Kidney epithelial cell (primary cell): ENCODE measurements around the gene RCCD1. TPM values are rescaled to one million over a fixed set of nuclear protein-coding genes. Genes with fewer than 3 reads are reported as not detected.

Experiments
- DNase-seq: peaks from one replicate; pipeline ENCODE4 v3.0.0-alpha.2; 2010; ENCODE audit warnings: low read depth
- H3K27me3 ChIP-seq: 2 replicates; pipeline ENCODE4 v1.6.0; 2011; ENCODE audit warnings: low read length; ENCODE audit not compliant: control insufficient read depth, insufficient read depth
- H3K36me3 ChIP-seq: 2 replicates; pipeline ENCODE4 v1.5.1; 2011; ENCODE audit warnings: low read length; ENCODE audit not compliant: control insufficient read depth, insufficient read depth
- H3K4me3 ChIP-seq: 2 replicates; pipeline ENCODE4 v1.5.1; 2011; ENCODE audit warnings: low read depth, mild to moderate bottlenecking, control low read depth, low read length
- CTCF ChIP-seq: IDR thresholded peaks from 2 replicates; pipeline ENCODE4 v1.5.1; 2011; ENCODE audit warnings: mild to moderate bottlenecking, moderate library complexity, low read length, control low read depth, inconsistent platforms; ENCODE audit not compliant: insufficient read depth, poor library complexity, severe bottlenecking
- total RNA-seq: library from RNA; depleted of rRNA; stranded (reverse); fragments of >200 nt; gene quantifications from 2 replicates; pipeline ENCODE4 v1.2.3, GENCODE V29; 2015

RCCD1 gene
- total RNA-seq, result 8.9 and 12.5 TPM in 2 replicates

- no peak for TF ChIP-seq CTCF
- Histone ChIP-seq H3K27me3 (no peaks in the 10 kb centered on the region), H3K36me3 (peaks cover 2% of the 10 kb centered on the region), H3K4me3 (peak within 1 kb of the TSS; percentile 77)
- DNase-seq, result peak; percentile 85
Measured at GRCh38 chr15:90954712-90955623, at the start of gene RCCD1. Gene RCCD1 (plus strand): TSS chr15:90954884. CDS start chr15:90956735, 1,851 bp downstream.

GRCh38 chr15:90905306-90906180 is 49.1 kb upstream of the RCCD1 start:
- no peak for TF ChIP-seq CTCF
- no peaks in the 10 kb centered on the region for H3K27me3 ChIP-seq
- H3K4me3 ChIP-seq, result no peak overlapping the region
- DNase-seq, result no peak
- peaks cover 5% of the 10 kb centered on the region for H3K36me3 ChIP-seq

GRCh38 chr15:90906181-90906849 is 48.4 kb upstream of the RCCD1 start:
- Histone ChIP-seq H3K36me3 (peaks cover 5% of the 10 kb centered on the region), H3K4me3 (no peak overlapping the region), H3K27me3 (no peaks in the 10 kb centered on the region)
- TF ChIP-seq CTCF, result no peak
- DNase-seq, result no peak

GRCh38 chr15:90907051-90907660 is 47.5 kb upstream of the RCCD1 start:
- peaks cover 6% of the 10 kb centered on the region for H3K36me3 ChIP-seq

More at GRCh38 chr15:90907051-90907660, 47.5 kb upstream of the RCCD1 start:
- Histone ChIP-seq H3K27me3 (no peaks in the 10 kb centered on the region), H3K4me3 (no peak overlapping the region)
- TF ChIP-seq CTCF, result no peak
- DNase-seq, result no peak
